Parathyroid adenoma (tissue), 2 donors: Measurements from ENCODE around the gene KCND1.

Experiments used
- H2AFZ ChIP-seq: fragments of 300-600 bp; sonication (generic); one replicate; pipeline ENCODE4 v1.7.0; 2017; ENCODE audit warnings: antibody characterized with exemption, mild to moderate bottlenecking
- H3K27ac ChIP-seq: fragments of 300-600 bp; sonication (generic); one replicate; pipeline ENCODE4 v1.7.0; 2017
- H3K27me3 ChIP-seq: fragments of 300-600 bp; sonication (generic); one replicate; pipeline ENCODE4 v1.7.0; 2017; ENCODE audit warnings: low read length; ENCODE audit not compliant: control insufficient read depth, insufficient read depth
- H3K36me3 ChIP-seq: fragments of 300-600 bp; sonication (generic); one replicate; pipeline ENCODE4 v1.7.0; 2017; ENCODE audit warnings: low read length; ENCODE audit not compliant: control insufficient read depth, insufficient read depth
- H3K4me1 ChIP-seq: fragments of 300-600 bp; sonication (generic); one replicate; pipeline ENCODE4 v1.7.0; 2017; ENCODE audit warnings: control low read depth
- H3K4me2 ChIP-seq: fragments of 300-600 bp; sonication (generic); one replicate; pipeline ENCODE4 v1.7.0; 2017; ENCODE audit warnings: low read length
- H3K4me3 ChIP-seq: fragments of 300-600 bp; sonication (generic); one replicate; pipeline ENCODE4 v1.7.0; 2017; ENCODE audit warnings: low read depth, low read length
- H3K79me2 ChIP-seq: fragments of 300-600 bp; sonication (generic); one replicate; pipeline ENCODE4 v1.7.0; 2017; ENCODE audit warnings: control low read depth
- H3K9ac ChIP-seq: fragments of 300-600 bp; sonication (generic); one replicate; pipeline ENCODE4 v1.7.0; 2017; ENCODE audit warnings: mild to moderate bottlenecking
- H3K9me3 ChIP-seq: fragments of 300-600 bp; sonication (generic); one replicate; pipeline ENCODE4 v1.7.0; 2017; ENCODE audit warnings: low read length; ENCODE audit not compliant: control insufficient read depth
- TF ChIP-seq, protein P1 (sequence below): fragments of 300-600 bp; sonication (generic); IDR thresholded peaks from one replicate; pipeline ENCODE4 v1.7.0; 2017; ENCODE audit warnings: antibody characterized with exemption, mild to moderate bottlenecking
- donor health status: primary hyperparathyroidism.

The KCND1 gene

DNA sequence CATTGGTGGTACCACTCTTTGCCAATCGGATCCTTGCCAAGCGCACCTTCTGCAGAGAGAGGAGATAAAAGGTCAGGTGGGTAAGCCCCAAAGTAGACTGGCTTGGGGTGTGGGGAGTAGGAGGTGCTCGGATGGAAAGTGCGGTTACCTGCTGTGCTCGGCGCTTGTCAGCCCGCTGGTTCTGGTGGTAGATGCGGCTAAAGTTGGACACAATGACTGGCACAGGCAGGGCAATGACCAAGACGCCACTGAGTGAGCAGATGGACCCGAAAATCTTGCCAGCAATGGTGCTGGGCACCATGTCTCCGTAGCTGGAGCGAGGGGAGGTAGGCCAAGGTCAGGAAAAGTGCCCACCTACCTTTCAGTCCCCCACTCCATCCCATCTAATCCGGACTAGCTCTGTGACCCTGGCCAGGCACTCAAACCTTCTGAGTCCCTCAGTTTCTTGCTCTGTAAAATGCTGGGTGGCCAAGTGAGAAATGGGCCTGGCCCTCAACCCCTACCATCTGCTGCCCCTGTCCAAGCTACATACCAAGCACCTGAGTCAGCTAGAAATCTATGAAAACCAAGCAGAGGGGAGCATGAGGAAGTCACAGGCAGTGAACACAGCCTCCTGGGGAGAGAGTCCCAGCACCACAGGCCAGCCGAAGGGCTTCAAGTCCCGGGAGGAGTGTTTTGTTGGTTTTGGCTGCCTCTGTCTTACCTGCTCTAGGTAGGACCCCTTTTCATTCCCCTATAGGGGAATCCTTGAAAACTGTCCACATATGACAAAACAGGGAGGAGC is 4.7 kb downstream of the KCND1 start:
- no peak overlapping the region for H3K4me3 ChIP-seq
- TF ChIP-seq, protein P1, sequence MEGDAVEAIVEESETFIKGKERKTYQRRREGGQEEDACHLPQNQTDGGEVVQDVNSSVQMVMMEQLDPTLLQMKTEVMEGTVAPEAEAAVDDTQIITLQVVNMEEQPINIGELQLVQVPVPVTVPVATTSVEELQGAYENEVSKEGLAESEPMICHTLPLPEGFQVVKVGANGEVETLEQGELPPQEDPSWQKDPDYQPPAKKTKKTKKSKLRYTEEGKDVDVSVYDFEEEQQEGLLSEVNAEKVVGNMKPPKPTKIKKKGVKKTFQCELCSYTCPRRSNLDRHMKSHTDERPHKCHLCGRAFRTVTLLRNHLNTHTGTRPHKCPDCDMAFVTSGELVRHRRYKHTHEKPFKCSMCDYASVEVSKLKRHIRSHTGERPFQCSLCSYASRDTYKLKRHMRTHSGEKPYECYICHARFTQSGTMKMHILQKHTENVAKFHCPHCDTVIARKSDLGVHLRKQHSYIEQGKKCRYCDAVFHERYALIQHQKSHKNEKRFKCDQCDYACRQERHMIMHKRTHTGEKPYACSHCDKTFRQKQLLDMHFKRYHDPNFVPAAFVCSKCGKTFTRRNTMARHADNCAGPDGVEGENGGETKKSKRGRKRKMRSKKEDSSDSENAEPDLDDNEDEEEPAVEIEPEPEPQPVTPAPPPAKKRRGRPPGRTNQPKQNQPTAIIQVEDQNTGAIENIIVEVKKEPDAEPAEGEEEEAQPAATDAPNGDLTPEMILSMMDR, result no peak
- no peak overlapping the region for H2AFZ ChIP-seq
- no peaks in the 10 kb centered on the region for H3K79me2 ChIP-seq
- H3K27me3 ChIP-seq, result no peaks in the 10 kb centered on the region
- no peak overlapping the region for H3K9ac ChIP-seq
- H3K9me3 ChIP-seq, result no peaks in the 10 kb centered on the region
- no peak overlapping the region for H3K27ac ChIP-seq
- no peaks in the 10 kb centered on the region for H3K36me3 ChIP-seq
- peaks cover under 1% of the 10 kb centered on the region for H3K4me1 ChIP-seq
- H3K4me2 ChIP-seq, result no peak overlapping the region

DNA sequence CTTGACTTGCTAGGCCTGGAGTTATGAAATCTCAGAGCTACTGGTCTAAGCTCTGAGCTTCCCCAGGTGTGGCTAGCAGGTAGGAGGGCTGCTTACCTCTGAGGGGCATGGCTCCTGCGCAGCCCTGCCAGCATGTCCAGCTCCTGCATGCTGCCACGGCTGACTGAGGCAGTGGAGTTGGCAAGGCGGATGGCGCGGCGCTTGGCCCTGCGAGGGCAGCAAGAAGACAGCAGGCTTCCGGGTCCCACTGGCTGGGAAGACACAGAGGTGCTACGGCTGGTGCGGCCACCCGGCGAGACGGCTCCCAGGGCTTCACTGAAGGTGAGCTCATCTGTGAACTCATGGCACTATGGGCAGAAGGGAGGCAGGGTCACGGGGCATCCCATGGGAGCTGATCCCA is 5.7 kb downstream of the KCND1 start:
- H3K4me3 ChIP-seq, result no peak overlapping the region
- no peak overlapping the region for H3K9ac ChIP-seq
- H3K36me3 ChIP-seq, result no peaks in the 10 kb centered on the region
- no peak overlapping the region for H3K27ac ChIP-seq
- TF ChIP-seq, protein P1, result no peak
- H3K27me3 ChIP-seq, result no peaks in the 10 kb centered on the region
- no peaks in the 10 kb centered on the region for H3K9me3 ChIP-seq
- no peaks in the 10 kb centered on the region for H3K79me2 ChIP-seq
- peaks cover 8% of the 10 kb centered on the region for H3K4me1 ChIP-seq
- H2AFZ ChIP-seq, result no peak overlapping the region
- no peak overlapping the region for H3K4me2 ChIP-seq

DNA sequence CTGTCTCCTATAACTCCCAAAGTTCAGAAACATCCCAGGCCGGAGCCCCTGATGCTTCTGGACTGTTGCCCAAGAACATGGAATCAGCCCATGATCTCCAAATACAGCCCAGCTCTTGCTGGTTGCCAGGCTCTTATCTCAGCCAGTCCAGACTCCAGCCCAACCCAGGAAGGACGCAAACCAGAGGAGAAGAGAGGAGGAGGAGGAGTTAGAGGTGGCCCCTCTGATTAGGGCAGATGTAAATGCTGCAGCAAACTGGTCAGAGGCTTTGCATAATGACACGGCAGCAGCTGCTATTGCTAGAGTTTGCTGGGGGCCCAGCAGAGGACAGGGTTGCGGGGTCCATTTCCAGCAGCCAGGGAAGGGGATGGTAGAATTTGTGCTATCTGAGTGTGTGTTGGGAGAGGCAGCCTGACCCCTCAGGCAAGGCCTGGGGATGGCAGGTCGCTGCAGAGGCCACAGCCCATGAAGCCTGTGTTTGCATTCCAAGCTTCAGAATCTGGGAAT is 10.0 kb downstream of the KCND1 start:
- Histone ChIP-seq H3K27me3 (no peaks in the 10 kb centered on the region), H2AFZ (peak overlapping the region; percentile 66), H3K4me1 (peaks cover 12% of the 10 kb centered on the region), H3K4me2 (no peak overlapping the region), H3K9ac (no peak overlapping the region), H3K79me2 (peaks cover 3% of the 10 kb centered on the region), H3K36me3 (no peaks in the 10 kb centered on the region), H3K4me3 (no peak overlapping the region), H3K27ac (peak overlapping the region; percentile 69), H3K9me3 (no peaks in the 10 kb centered on the region)
- TF ChIP-seq, protein P1, result no peak

DNA sequence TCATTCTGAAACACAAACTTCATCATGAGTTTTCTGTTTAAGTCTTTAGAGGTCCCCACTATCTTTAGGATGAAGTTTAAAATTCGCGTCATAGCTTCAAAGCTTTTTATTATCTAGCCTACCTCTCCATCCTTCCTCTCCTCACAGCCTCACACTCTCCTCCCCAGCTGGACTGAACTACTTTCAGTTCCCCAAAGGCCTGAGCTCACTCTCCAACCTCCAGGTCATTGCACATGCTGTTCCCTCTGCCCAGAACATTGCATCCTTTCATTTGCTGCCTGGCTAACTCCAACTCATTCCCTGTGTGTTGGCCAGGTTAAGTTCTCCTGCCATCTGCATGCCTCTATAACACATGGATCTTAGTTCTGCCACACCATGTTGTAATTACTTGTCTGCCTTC is 11.4 kb downstream of the KCND1 start:
- peaks cover 17% of the 10 kb centered on the region for H3K79me2 ChIP-seq
- H3K4me2 ChIP-seq, result no peak overlapping the region
- TF ChIP-seq, protein P1, result no peak
- peaks cover 12% of the 10 kb centered on the region for H3K4me1 ChIP-seq
- no peak overlapping the region for H3K9ac ChIP-seq
- no peaks in the 10 kb centered on the region for H3K36me3 ChIP-seq
- no peak overlapping the region for H2AFZ ChIP-seq
- no peak overlapping the region for H3K4me3 ChIP-seq
- H3K27ac ChIP-seq, result no peak overlapping the region
- H3K9me3 ChIP-seq, result no peaks in the 10 kb centered on the region
- H3K27me3 ChIP-seq, result no peaks in the 10 kb centered on the region

DNA sequence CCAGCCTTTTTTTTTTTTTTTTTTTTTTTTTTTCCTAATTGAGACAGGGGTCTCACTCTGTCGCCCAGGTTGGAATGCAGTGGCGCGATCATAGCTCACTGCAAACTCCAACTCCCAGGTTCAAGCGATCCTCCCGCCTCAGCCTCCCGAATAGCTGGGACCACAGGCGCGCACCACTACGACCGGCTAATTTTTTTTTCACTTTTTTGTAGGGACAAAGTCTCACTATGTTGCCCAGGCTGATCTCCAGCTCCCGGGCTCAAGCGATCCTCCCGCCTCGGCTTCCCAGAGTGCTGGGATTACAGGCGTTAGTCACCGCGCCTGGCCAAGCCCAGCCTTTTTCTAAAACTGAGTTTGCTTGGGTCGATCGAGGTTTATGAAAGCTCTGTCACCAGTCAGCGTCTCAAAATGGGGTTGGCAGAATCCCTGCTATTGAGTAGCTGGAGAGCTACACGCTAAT is 13.0 kb downstream of the KCND1 start:
- TF ChIP-seq, protein P1, result no peak
- peaks cover 14% of the 10 kb centered on the region for H3K4me1 ChIP-seq
- peak overlapping the region; percentile 81 for H3K4me2 ChIP-seq
- H3K9me3 ChIP-seq, result no peaks in the 10 kb centered on the region
- no peak overlapping the region for H3K9ac ChIP-seq
- H3K79me2 ChIP-seq, result peaks cover 28% of the 10 kb centered on the region
- no peaks in the 10 kb centered on the region for H3K36me3 ChIP-seq
- H2AFZ ChIP-seq, result peak overlapping the region; percentile 78
- H3K27ac ChIP-seq, result peak overlapping the region; percentile 98
- no peaks in the 10 kb centered on the region for H3K27me3 ChIP-seq
- H3K4me3 ChIP-seq, result peak overlapping the region; percentile 88
